Body of pancreas (tissue), 4 donors: ENCODE data around the gene PRR14L.
"Not testable (repeated sequence)": the region's sequence is repeated elsewhere in the genome, so short reads cannot be mapped to it uniquely, and the experiment has no call there.

Experiments
- CTCF ChIP-seq, 7 experiments: fragments of 450-650 bp in 4 of 7; fragments of 200-600 bp in 3 of 7; sonication (generic) in 3 of 7; IDR thresholded peaks; one replicate each; pipeline ENCODE4 v1.5.1; 2016 to 2019; ENCODE audit warnings: antibody characterized with exemption in 7 of 7
- POLR2A ChIP-seq, 3 donors: fragments of 450-650 bp; IDR thresholded peaks; one replicate each; pipeline ENCODE4 v1.6.1; 2016; ENCODE audit warnings: antibody characterized with exemption in 3 of 3, mild to moderate bottlenecking in 2 of 3

GRCh38 chr22:31694046-31694445 lies 55.9 kb downstream of the PRR14L start:
- TF ChIP-seq CTCF, POLR2A (IDR thresholded peaks at IDR 0.05): not testable (repeated sequence)
